Activated CD8-positive, alpha-beta T cell treated with anti-CD3 and anti-CD28 coated beads for 36 hours (primary cell): ENCODE measurements around the gene RAB10. TPM values are rescaled to one million over a fixed set of nuclear protein-coding genes. Genes with fewer than 3 reads are reported as not detected.

Experiments
- ATAC-seq: fragments of 200-7000 bp; cut with Tn5 transposase; one replicate; pipeline ENCODE4 v1.10.0; 2021; ENCODE audit warnings: mild to moderate bottlenecking, moderate library complexity
- CTCF ChIA-PET: fragments of 350-600 bp; sonication (Branson Sonifier 250); formaldehyde crosslinking; loops from one replicate; lab custom pipeline; 2021; ENCODE audit warnings: antibody characterized with exemption; lab: Charles Lee
- POLR2A ChIA-PET: fragments of 350-600 bp; sonication (Branson Sonifier 250); formaldehyde crosslinking; loops from one replicate; lab custom pipeline; 2021; ENCODE audit warnings: antibody characterized with exemption; lab: Charles Lee
- DNase-seq: peaks from one replicate; pipeline ENCODE4 v3.0.0-alpha.2; 2020
- H3K27ac Mint-ChIP-seq: one replicate; pipeline ENCODE4 v1.8.0; 2021; ENCODE audit warnings: mild to moderate bottlenecking, mixed read lengths
- H3K27me3 Mint-ChIP-seq: one replicate; pipeline ENCODE4 v1.8.0; 2021; ENCODE audit warnings: mixed read lengths
- H3K36me3 Mint-ChIP-seq: one replicate; pipeline ENCODE4 v1.8.0; 2021; ENCODE audit warnings: low read depth, mixed read lengths
- H3K4me1 Mint-ChIP-seq: one replicate; pipeline ENCODE4 v1.8.0; 2021; ENCODE audit warnings: low read depth, mixed read lengths
- H3K4me3 Mint-ChIP-seq: one replicate; pipeline ENCODE4 v1.8.0; 2021; ENCODE audit warnings: mild to moderate bottlenecking, moderate library complexity, mixed read lengths
- H3K9me3 Mint-ChIP-seq: one replicate; pipeline ENCODE4 v1.8.0; 2021; ENCODE audit warnings: mixed read lengths
- intact Hi-C: fragments of 100-400 bp; cut with micrococcal nuclease; formaldehyde crosslinking; loops from one replicate; pipeline ENCODE4 v1.10.0; 2022
- total RNA-seq, 2 experiments: library from RNA; stranded (reverse); gene quantifications; one replicate each; pipeline ENCODE4 v1.2.3, GENCODE V29; 2021
- TF ChIP-seq, protein P1 (sequence below): fragments of 200-600 bp; IDR thresholded peaks from one replicate; pipeline ENCODE4 v1.8.0; 2022; ENCODE audit warnings: antibody characterized with exemption, mild to moderate bottlenecking

Gene RAB10
- total RNA-seq, 2 experiments from 2014 or later, result 89.5 to 102 TPM

DNA sequence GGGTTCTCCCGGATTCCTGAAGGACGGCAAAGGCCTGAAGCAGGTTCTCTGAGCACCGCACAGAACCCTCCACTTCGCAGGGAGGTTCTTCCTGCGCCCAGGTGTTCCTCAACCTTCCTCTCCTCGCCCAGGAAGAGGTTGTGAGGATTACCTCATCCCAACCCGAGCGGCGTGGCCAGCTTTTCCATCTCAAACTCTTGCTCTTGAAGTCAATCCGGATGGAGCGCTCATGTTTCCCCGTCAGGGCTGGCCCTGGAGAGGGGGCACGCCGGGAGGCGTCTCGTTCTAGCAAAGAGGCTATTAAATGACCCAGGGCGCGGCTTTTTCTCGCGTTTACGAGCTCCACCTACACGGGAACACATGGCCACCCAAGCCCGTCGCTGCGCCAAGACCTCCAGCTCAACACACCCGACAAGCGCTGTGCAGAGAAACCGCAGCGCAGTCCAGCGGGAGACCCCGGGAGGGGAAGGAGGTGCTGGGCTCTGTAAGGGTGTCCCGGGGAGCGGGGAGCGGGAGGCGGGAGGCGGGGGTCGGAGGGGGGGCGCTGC is 540 bp upstream of the RAB10 start:
- peak overlapping the region; percentile 94 for H3K4me3 Mint-ChIP-seq
- ChIA-PET CTCF (interaction anchor here (0.7 to 2.3 kb wide), 5 partner anchors 11 to 151 kb away, joined by 3 to 16 read pairs (median 3); no protein-coding TSS in a partner anchor), POLR2A (interaction anchor here (1.0 to 2.4 kb wide), 14 partner anchors 8 to 313 kb away, joined by 3 to 12 read pairs (median 4); partner anchors contain the start of gene ADGRF3)
- DNase-seq, result peak; percentile 84
- intact Hi-C loops, result loop anchor here (5.0 kb wide), 1 partner anchor 34 kb away; no protein-coding TSS in a partner anchor
- H3K36me3 Mint-ChIP-seq, result peaks cover 21% of the 10 kb centered on the region
- no peaks in the 10 kb centered on the region for H3K9me3 Mint-ChIP-seq
- H3K27ac Mint-ChIP-seq, result peak overlapping the region; percentile 94
- H3K27me3 Mint-ChIP-seq, result no peaks in the 10 kb centered on the region
- H3K4me1 Mint-ChIP-seq, result peaks cover 24% of the 10 kb centered on the region
- TF ChIP-seq, protein P1, sequence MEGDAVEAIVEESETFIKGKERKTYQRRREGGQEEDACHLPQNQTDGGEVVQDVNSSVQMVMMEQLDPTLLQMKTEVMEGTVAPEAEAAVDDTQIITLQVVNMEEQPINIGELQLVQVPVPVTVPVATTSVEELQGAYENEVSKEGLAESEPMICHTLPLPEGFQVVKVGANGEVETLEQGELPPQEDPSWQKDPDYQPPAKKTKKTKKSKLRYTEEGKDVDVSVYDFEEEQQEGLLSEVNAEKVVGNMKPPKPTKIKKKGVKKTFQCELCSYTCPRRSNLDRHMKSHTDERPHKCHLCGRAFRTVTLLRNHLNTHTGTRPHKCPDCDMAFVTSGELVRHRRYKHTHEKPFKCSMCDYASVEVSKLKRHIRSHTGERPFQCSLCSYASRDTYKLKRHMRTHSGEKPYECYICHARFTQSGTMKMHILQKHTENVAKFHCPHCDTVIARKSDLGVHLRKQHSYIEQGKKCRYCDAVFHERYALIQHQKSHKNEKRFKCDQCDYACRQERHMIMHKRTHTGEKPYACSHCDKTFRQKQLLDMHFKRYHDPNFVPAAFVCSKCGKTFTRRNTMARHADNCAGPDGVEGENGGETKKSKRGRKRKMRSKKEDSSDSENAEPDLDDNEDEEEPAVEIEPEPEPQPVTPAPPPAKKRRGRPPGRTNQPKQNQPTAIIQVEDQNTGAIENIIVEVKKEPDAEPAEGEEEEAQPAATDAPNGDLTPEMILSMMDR, result no peak
- ATAC-seq, result peak; percentile 38

DNA sequence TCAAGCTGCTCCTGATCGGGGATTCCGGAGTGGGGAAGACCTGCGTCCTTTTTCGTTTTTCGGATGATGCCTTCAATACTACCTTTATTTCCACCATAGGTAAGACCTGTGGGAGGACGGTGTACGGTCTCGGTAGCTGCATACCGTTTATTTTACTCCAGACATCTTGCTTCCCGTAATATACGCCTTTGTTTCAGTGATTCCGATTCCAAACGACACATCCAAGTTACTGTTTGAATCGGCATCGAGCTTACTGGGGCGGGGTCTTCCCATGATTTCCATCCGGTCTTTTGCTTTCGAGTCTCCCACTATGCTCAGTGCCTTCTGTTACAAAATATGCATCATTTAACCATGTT is 731 bp downstream of the RAB10 start:
- no peak for DNase-seq
- Mint-ChIP-seq H3K4me3 (peak overlapping the region; percentile 94), H3K4me1 (peaks cover 25% of the 10 kb centered on the region), H3K9me3 (no peaks in the 10 kb centered on the region), H3K27me3 (no peaks in the 10 kb centered on the region), H3K27ac (peak overlapping the region; percentile 92), H3K36me3 (peaks cover 22% of the 10 kb centered on the region)
- ChIA-PET POLR2A (interaction anchor here (0.6 to 2.4 kb wide), 15 partner anchors 12 to 312 kb away, joined by 3 to 12 read pairs (median 4); partner anchors contain the start of gene ADGRF3), CTCF (interaction anchor here (1.1 to 2.3 kb wide), 4 partner anchors 43 to 150 kb away, joined by 3 to 16 read pairs (median 6); no protein-coding TSS in a partner anchor)
- ATAC-seq, result no peak
- intact Hi-C loops, result loop anchor here (5.0 kb wide), 1 partner anchor 33 kb away; no protein-coding TSS in a partner anchor
- TF ChIP-seq, protein P1, result no peak

- ATAC-seq (no peak), DNase-seq (peak; percentile 30)
- intact Hi-C loops, result no loop called here
- TF ChIP-seq, protein P1, result no peak
- CTCF ChIA-PET, result interaction anchor here (1.0 to 2.3 kb wide), 9 partner anchors 18 to 184 kb away, joined by 3 to 16 read pairs (median 3); no protein-coding TSS in a partner anchor
- POLR2A ChIA-PET, result interaction anchor here (0.6 to 2.4 kb wide), 13 partner anchors 11 to 311 kb away, joined by 3 to 12 read pairs (median 4); partner anchors contain the start of gene ADGRF3
- H3K27ac Mint-ChIP-seq, result peak overlapping the region; percentile 92
- H3K36me3 Mint-ChIP-seq, result peaks cover 22% of the 10 kb centered on the region
- H3K4me1 Mint-ChIP-seq, result peaks cover 27% of the 10 kb centered on the region
- no peaks in the 10 kb centered on the region for H3K9me3 Mint-ChIP-seq
- H3K4me3 Mint-ChIP-seq, result peak overlapping the region; percentile 94
- H3K27me3 Mint-ChIP-seq, result no peaks in the 10 kb centered on the region
Measured at GRCh38 chr2:26035090-26035743, 1.3 kb downstream of the RAB10 start.

GRCh38 chr2:26039603-26040323 is 5.9 kb downstream of the RAB10 start:
- POLR2A ChIA-PET, result no interaction called here
- no peak overlapping the region for H3K4me3 Mint-ChIP-seq
- H3K9me3 Mint-ChIP-seq, result no peaks in the 10 kb centered on the region
- intact Hi-C loops, result no loop called here
- ATAC-seq (no peak), DNase-seq (no peak)
- no peaks in the 10 kb centered on the region for H3K27me3 Mint-ChIP-seq
- H3K27ac Mint-ChIP-seq, result no peak overlapping the region
- TF ChIP-seq, protein P1, result no peak
- CTCF ChIA-PET, result no interaction called here
- H3K36me3 Mint-ChIP-seq, result peaks cover 30% of the 10 kb centered on the region
- peaks cover 54% of the 10 kb centered on the region for H3K4me1 Mint-ChIP-seq
